ENCODE measurements around the gene USP7.

Gene USP7

GRCh38 chr16:8928467-8928957 lies 35.2 kb downstream of the USP7 start:
- no peak overlapping the region for H3K27ac ChIP-seq (replicated peaks)
- no peaks in the 10 kb centered on the region for H3K27me3 ChIP-seq (ENCODE audit: insufficient read depth, poor library complexity, severe bottlenecking)
- DNase-seq (ENCODE audit: low read depth in 1 of 2, low spot score in 1 of 2), result no peak
- TF ChIP-seq SPI1 (IDR thresholded peaks at IDR 0.05; ENCODE audit: borderline replicate concordance, low read depth) (no peak), POLR2AphosphoS5 (IDR thresholded peaks at IDR 0.05; ENCODE audit: low read depth) (no peak), CTCF (IDR thresholded peaks at IDR 0.05; ENCODE audit: insufficient read depth, low read length) (no peak), GABPA (IDR thresholded peaks at IDR 0.05; ENCODE audit: low read depth) (no peak)
- TF ChIP-seq, protein P1, sequence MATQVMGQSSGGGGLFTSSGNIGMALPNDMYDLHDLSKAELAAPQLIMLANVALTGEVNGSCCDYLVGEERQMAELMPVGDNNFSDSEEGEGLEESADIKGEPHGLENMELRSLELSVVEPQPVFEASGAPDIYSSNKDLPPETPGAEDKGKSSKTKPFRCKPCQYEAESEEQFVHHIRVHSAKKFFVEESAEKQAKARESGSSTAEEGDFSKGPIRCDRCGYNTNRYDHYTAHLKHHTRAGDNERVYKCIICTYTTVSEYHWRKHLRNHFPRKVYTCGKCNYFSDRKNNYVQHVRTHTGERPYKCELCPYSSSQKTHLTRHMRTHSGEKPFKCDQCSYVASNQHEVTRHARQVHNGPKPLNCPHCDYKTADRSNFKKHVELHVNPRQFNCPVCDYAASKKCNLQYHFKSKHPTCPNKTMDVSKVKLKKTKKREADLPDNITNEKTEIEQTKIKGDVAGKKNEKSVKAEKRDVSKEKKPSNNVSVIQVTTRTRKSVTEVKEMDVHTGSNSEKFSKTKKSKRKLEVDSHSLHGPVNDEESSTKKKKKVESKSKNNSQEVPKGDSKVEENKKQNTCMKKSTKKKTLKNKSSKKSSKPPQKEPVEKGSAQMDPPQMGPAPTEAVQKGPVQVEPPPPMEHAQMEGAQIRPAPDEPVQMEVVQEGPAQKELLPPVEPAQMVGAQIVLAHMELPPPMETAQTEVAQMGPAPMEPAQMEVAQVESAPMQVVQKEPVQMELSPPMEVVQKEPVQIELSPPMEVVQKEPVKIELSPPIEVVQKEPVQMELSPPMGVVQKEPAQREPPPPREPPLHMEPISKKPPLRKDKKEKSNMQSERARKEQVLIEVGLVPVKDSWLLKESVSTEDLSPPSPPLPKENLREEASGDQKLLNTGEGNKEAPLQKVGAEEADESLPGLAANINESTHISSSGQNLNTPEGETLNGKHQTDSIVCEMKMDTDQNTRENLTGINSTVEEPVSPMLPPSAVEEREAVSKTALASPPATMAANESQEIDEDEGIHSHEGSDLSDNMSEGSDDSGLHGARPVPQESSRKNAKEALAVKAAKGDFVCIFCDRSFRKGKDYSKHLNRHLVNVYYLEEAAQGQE (IDR thresholded peaks at IDR 0.05; ENCODE audit: insufficient replicate concordance, low read depth), result no peak
- no peak overlapping the region for H3K4me3 ChIP-seq (replicated peaks; ENCODE audit: insufficient read depth, low read length)

GRCh38 chr16:8926827-8927226 lies 36.9 kb downstream of the USP7 start:
- Histone ChIP-seq H3K27ac (replicated peaks) (no peak overlapping the region), H3K4me3 (replicated peaks; ENCODE audit: insufficient read depth, low read length) (no peak overlapping the region), H3K27me3 (ENCODE audit: insufficient read depth, poor library complexity, severe bottlenecking) (no peaks in the 10 kb centered on the region)
- no peak for DNase-seq (ENCODE audit: low read depth in 1 of 2, low spot score in 1 of 2)
- TF ChIP-seq CTCF (IDR thresholded peaks at IDR 0.05; ENCODE audit: insufficient read depth, low read length), result no peak
- TF ChIP-seq GABPA (IDR thresholded peaks at IDR 0.05; ENCODE audit: low read depth), result no peak
- TF ChIP-seq SPI1 (IDR thresholded peaks at IDR 0.05; ENCODE audit: borderline replicate concordance, low read depth), result no peak
- TF ChIP-seq, protein P1 (IDR thresholded peaks at IDR 0.05; ENCODE audit: insufficient replicate concordance, low read depth), result no peak
- TF ChIP-seq POLR2AphosphoS5 (IDR thresholded peaks at IDR 0.05; ENCODE audit: low read depth), result no peak

DNA sequence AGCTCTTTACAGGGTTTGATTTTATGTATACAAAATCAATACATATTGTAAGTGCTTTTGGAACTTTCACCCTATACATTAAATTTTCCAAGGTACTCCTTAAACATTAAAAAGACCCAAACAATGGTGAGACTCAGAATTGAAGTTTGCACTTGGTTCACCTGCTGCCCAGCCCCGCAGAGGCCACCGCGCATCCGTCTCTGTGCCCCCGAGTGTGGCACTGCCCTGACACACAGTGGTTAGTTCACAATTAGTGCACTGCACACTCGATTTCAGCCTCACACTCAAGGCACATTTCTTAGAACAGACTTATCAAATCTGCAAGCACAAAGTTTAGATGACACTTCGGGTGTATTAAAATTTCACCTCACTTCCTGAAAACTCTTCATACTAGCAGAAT lies 38.3 kb downstream of the USP7 start:
- no peak for TF ChIP-seq CTCF (IDR thresholded peaks at IDR 0.05; ENCODE audit: insufficient read depth, low read length)
- no peak for TF ChIP-seq POLR2AphosphoS5 (IDR thresholded peaks at IDR 0.05; ENCODE audit: low read depth)
- TF ChIP-seq, protein P1 (IDR thresholded peaks at IDR 0.05; ENCODE audit: insufficient replicate concordance, low read depth), result no peak
- no peak for TF ChIP-seq GABPA (IDR thresholded peaks at IDR 0.05; ENCODE audit: low read depth)
- no peak for TF ChIP-seq SPI1 (IDR thresholded peaks at IDR 0.05; ENCODE audit: borderline replicate concordance, low read depth)
- H3K27ac ChIP-seq (replicated peaks), result no peak overlapping the region
- H3K4me3 ChIP-seq (replicated peaks; ENCODE audit: insufficient read depth, low read length), result no peak overlapping the region
- H3K27me3 ChIP-seq (ENCODE audit: insufficient read depth, poor library complexity, severe bottlenecking), result no peaks in the 10 kb centered on the region
- DNase-seq (ENCODE audit: low read depth in 1 of 2, low spot score in 1 of 2), result no peak

All from HL-60 (cell line).